Heart right ventricle (tissue), 16 donors: ENCODE data around the gene C3. TPM values are rescaled to one million over a fixed set of nuclear protein-coding genes. Genes with fewer than 3 reads are reported as not detected.

Experiments
- ATAC-seq, 8 donors: fragments of 200-7000 bp; cut with Tn5 transposase; one replicate each; pipeline ENCODE4 v1.9.1; 2020; ENCODE audit warnings: mild to moderate bottlenecking in 8 of 8, moderate library complexity in 8 of 8, moderate number of reproducible peaks in 1 of 8
- DNase-seq, 2 donors: peaks; one replicate each; pipeline ENCODE4 v3.0.0-alpha.2; 2020
- H3K27ac ChIP-seq, 10 donors: fragments of 200-600 bp; sonication (generic) in 2 of 10; one replicate each; pipeline versions ENCODE4 v1.5.0 to v1.8.0; 2020 to 2022; ENCODE audit warnings: mild to moderate bottlenecking in 3 of 10
- H3K27me3 ChIP-seq, 7 donors: fragments of 200-600 bp; one replicate each; pipeline ENCODE4 v1.8.0; 2021 to 2022; ENCODE audit warnings: mild to moderate bottlenecking in 2 of 7
- H3K36me3 ChIP-seq, 9 donors: fragments of 200-600 bp; sonication (generic) in 1 of 9; one replicate each; pipeline versions ENCODE4 v1.5.0 to v1.8.0; 2020 to 2022; ENCODE audit warnings: mild to moderate bottlenecking in 2 of 9
- H3K4me1 ChIP-seq, 9 donors: fragments of 200-600 bp; sonication (generic) in 1 of 9; one replicate each; pipeline versions ENCODE4 v1.5.0 to v1.8.0; 2020 to 2022; ENCODE audit warnings: mild to moderate bottlenecking in 4 of 9
- H3K4me3 ChIP-seq, 10 donors: fragments of 200-600 bp; sonication (generic) in 2 of 10; one replicate each; pipeline versions ENCODE4 v1.5.0 to v1.8.0; 2020 to 2022; ENCODE audit warnings: mild to moderate bottlenecking in 7 of 10, moderate library complexity in 2 of 10
- H3K9me3 ChIP-seq, 11 donors: fragments of 200-600 bp in 10 of 11; sonication (generic) in 2 of 11; one replicate each; pipeline versions ENCODE4 v1.5.0 to v1.8.0; 2013 to 2022; ENCODE audit warnings: mild to moderate bottlenecking in 2 of 11, control low read depth in 1 of 11, moderate library complexity in 1 of 11
- WGBS, 2 donors: extraction: QIAGEN DNeasy Blood & Tissue Kit; methylation state at CpG; one replicate each; pipeline ENCODE4 v1.1.7; 2013; ENCODE audit warnings: inconsistent platforms in 1 of 2; 5-methylcytosine and 5-hydroxymethylcytosine counted together
- intact Hi-C, 10 donors: fragments of 100-400 bp; cut with DNase I; formaldehyde crosslinking; loops; one replicate each; pipeline versions ENCODE4 v1.11.1 to v1.14.2; 2022
- polyA plus RNA-seq, 2 donors: library from polyadenylated mRNA; stranded (reverse); fragments of 200-250 nt; gene quantifications; one replicate each; pipeline ENCODE4 v1.2.3, GENCODE V29; 2013
- total RNA-seq, 10 donors: library from RNA; stranded (reverse); fragmentation: NEBNext Ultra II Directional in 3 of 10; extraction: Animal tissue kit (Norgen Biotek cat#: 25700) in 3 of 10; gene quantifications; one replicate each; pipeline versions ENCODE4 v1.2.1 to v1.2.4, GENCODE V29; 2021 to 2023
- TF ChIP-seq, protein P1 (sequence below), 9 donors: fragments of 200-600 bp; sonication (generic) in 2 of 9; IDR thresholded peaks; one replicate each; pipeline versions ENCODE4 v1.5.0 to v1.8.0; 2021 to 2022; ENCODE audit warnings: antibody characterized with exemption in 9 of 9, mild to moderate bottlenecking in 5 of 9, moderate library complexity in 1 of 9
- donor health status: Arrhythmogenic right ventricular cardiomyopathy.
- donor health status: ischemic (EF 13 %, LVEDD 7.1; RV severe dilation, severe dysfunction).
- donor health status: healthy with polysubstance abuse.
- donor health status: DM: no; HTN: yes; CAD: no.
- donor health status: DM: no; HTN: no; CAD: no.
- donor health status: ischemic (EF 25% LVEDD 6.9; RV normal size, moderate dysfunction).
- donor health status: ischemic (EF 25% LVEDD 5.7; RV mildly dilated, moderate dysfunction).
- donor health status: healthy.
- donor health status: DM: yes; HTN: yes; CAD: no.
- donor health status: Ischemic cardiomyopathy.
- donor health status: ischemic (EF 35%, LVEDD 5.7; RV mildly dilated, moderate dysfunction).
- donor health status: nonischemic (EF 11% LVEDD 7.7; RV severe dilation, severe dysfunction).
- donor health status: DM: yes; HTN: yes; CAD: no.
- donor health status: PGD.
- donor health status: ischemic (EF 29% LVEDD 5.4; RV normal size, mild dysfunction).
- donor health status: nonischemic (EF 23%, LVEDD 6.1; RV moderate dilation, normal function).

C3 gene
- total and polyA plus RNA-seq, 12 donors: 23.0 to 475 (median 170) TPM

DNA sequence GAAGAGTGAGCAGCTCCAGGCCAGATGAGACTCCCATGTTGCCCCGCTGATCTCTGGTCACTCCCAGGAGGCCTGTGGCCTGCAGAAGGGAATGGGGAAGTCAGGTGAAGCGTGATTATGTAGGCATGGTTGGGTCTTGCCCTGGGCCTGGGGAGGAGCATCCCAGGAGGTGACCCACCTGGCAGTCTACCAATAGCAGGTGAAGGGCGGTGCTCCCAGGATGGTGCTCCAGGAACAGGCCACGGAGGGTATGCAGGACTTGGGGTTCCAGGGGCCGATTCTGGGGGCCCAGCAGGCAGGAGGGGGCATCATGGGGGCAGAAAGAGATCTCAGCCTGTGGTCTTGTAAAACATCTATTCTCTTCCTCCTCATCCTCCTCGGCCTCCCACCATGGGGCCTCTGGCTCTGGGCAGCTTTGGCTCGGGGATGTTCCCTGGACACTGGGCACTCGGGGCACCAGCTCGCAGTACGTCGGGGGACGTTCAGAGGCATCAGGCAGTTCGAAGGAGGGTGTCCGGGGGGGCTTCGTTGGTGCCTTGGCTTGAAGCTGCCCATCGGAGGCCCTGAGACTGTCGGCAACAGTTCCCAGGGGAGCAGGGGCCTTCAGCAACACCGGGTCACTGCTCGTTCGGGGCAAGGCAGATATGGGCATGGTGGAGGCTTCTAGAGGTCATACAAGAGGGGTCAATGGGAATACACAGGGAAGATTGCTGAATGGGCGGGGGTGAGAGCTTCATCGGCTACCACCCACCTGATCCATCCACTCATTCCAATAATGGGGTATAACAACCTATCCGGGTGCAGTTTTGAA lies 34.4 kb upstream of the C3 start:
- Histone ChIP-seq H3K9me3 (no peaks in the 10 kb centered on the region), H3K27ac (no peak overlapping the region), H3K4me3 (no peak overlapping the region), H3K27me3 (no peaks in the 10 kb centered on the region), H3K4me1 (peaks cover 3 to 15% (median 12%) of the 10 kb centered on the region in 9 donors), H3K36me3 (peaks cover 0 to 28% (median 23%) of the 10 kb centered on the region in 9 donors)
- 90 to 91% methylated on average over 23 of the region's 23 CpGs for WGBS, 2 donors
- intact Hi-C loops: loop anchor here in 1 of 10 donors (10.0 kb wide), 1 partner anchor 120 kb away; no protein-coding TSS in a partner anchor
- TF ChIP-seq, protein P1, sequence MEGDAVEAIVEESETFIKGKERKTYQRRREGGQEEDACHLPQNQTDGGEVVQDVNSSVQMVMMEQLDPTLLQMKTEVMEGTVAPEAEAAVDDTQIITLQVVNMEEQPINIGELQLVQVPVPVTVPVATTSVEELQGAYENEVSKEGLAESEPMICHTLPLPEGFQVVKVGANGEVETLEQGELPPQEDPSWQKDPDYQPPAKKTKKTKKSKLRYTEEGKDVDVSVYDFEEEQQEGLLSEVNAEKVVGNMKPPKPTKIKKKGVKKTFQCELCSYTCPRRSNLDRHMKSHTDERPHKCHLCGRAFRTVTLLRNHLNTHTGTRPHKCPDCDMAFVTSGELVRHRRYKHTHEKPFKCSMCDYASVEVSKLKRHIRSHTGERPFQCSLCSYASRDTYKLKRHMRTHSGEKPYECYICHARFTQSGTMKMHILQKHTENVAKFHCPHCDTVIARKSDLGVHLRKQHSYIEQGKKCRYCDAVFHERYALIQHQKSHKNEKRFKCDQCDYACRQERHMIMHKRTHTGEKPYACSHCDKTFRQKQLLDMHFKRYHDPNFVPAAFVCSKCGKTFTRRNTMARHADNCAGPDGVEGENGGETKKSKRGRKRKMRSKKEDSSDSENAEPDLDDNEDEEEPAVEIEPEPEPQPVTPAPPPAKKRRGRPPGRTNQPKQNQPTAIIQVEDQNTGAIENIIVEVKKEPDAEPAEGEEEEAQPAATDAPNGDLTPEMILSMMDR (IDR thresholded peaks at IDR 0.05): no peak
- ATAC-seq: no peak
- DNase-seq: no peak

DNA sequence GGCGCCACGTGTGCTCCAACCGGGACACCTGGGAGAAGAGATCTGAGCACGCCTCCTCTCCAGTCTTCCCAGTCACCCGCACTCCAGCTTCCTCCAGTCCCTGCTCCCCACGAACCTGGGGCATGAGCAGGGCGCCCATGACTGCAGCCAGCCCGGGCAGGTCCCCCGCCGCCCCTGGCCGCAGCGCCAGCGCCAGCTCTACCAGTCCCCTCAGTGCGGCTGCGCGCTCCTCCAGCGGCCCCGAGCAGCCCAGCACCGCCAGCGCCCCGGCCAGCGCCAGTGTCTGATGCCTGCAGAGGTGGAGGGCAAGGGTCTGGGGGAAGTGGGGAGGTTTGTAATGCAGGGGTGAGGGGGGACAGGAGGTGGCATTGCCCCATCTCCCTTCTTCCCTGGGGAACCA lies 33.7 kb upstream of the C3 start:
- no peak for DNase-seq
- Histone ChIP-seq H3K4me1 (peaks cover 3 to 15% (median 12%) of the 10 kb centered on the region in 9 donors), H3K36me3 (peaks cover 0 to 36% (median 30%) of the 10 kb centered on the region in 9 donors), H3K27ac (no peak overlapping the region), H3K4me3 (no peak overlapping the region), H3K27me3 (no peaks in the 10 kb centered on the region), H3K9me3 (no peaks in the 10 kb centered on the region)
- ATAC-seq: peak in 3 of 8 donors; percentile 1 to 29 (median 1)
- 96% methylated on average over 22 of the region's 22 CpGs for WGBS, 2 donors
- intact Hi-C loops: loop anchor here in 1 of 10 donors (10.0 kb wide), 1 partner anchor 119 kb away; no protein-coding TSS in a partner anchor
- TF ChIP-seq, protein P1 (IDR thresholded peaks at IDR 0.05): no peak

DNA sequence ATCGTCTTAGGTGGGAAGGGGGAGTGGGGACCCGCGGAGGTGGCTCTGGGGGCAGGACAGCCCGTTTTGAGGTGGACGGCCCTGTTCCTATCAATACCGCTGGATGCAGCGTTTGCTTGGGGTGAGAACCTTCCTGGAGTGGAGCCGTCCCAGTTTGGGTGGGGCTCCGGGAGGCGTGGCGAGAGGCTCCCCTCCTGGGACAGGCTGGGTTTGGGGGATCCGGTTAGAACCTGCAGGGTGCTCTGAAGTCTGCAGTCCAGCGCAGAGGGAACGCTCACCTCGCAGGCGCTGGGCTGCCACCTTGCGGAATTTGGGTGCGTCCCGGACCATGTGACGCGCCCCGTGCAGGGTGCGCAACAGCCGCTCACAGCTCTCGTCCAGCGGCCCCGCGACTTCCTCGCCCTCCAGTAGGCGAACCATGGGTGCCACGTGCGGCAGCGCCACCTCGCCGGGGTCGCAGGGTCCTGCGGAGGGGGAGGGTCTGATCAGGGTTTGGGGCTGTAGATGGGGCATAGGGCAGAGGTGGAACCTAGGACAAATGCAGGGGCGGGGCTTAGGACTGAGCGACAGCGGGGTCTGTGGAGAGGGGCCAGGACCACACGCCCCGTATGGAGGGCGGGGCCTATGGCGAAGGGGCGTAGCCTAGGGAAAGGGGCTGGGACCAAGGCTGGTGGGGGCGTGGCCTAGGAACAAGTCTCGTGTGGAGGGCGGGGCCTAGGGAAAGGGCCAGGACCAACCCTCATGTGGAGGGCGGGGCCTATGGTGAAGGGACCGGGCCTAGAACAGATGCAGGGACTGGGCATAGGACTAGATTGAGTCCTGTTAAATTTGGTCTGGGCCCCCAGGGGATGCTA lies 33.0 kb upstream of the C3 start:
- peak overlapping the region in 5 of 10 donors; percentile 2 to 56 (median 19) for H3K27ac ChIP-seq
- intact Hi-C loops: loop anchor here in 2 of 10 donors (2.0 to 10.0 kb wide), 2 partner anchors 15 to 119 kb away; partner anchors contain the start of gene TRIP10 (in 1 of the 2)
- peaks cover 0 to 43% (median 36%) of the 10 kb centered on the region in 9 donors for H3K36me3 ChIP-seq
- no peaks in the 10 kb centered on the region for H3K27me3 ChIP-seq
- peaks cover 3 to 18% (median 13%) of the 10 kb centered on the region in 9 donors for H3K4me1 ChIP-seq
- peak; percentile 77 to 90 (median 88) for ATAC-seq
- peak; percentile 68 to 80 for DNase-seq
- TF ChIP-seq, protein P1 (IDR thresholded peaks at IDR 0.05): peak in 8 of 9 donors; percentile 32 to 71 (median 55)
- peak overlapping the region in 8 of 10 donors; percentile 18 to 51 (median 48) for H3K4me3 ChIP-seq
- 3 to 4% methylated on average over 50 of the region's 50 CpGs for WGBS, 2 donors
- no peaks in the 10 kb centered on the region for H3K9me3 ChIP-seq
